ENCODE measurements around the gene FOXP1.

- TF ChIP-seq, protein P1, sequence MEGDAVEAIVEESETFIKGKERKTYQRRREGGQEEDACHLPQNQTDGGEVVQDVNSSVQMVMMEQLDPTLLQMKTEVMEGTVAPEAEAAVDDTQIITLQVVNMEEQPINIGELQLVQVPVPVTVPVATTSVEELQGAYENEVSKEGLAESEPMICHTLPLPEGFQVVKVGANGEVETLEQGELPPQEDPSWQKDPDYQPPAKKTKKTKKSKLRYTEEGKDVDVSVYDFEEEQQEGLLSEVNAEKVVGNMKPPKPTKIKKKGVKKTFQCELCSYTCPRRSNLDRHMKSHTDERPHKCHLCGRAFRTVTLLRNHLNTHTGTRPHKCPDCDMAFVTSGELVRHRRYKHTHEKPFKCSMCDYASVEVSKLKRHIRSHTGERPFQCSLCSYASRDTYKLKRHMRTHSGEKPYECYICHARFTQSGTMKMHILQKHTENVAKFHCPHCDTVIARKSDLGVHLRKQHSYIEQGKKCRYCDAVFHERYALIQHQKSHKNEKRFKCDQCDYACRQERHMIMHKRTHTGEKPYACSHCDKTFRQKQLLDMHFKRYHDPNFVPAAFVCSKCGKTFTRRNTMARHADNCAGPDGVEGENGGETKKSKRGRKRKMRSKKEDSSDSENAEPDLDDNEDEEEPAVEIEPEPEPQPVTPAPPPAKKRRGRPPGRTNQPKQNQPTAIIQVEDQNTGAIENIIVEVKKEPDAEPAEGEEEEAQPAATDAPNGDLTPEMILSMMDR (IDR thresholded peaks at IDR 0.05; ENCODE audit: low read depth, low read length, poor library complexity, severe bottlenecking) = no peak
- no peak for TF ChIP-seq EZH2phosphoT487 (IDR thresholded peaks at IDR 0.05; ENCODE audit: borderline replicate concordance, low read length)
Measured at GRCh38 chr3:71237672-71238071, 345.9 kb downstream of the FOXP1 start.
